HG03196 (cell line): ENCODE measurements around the gene WIZ.
"Not testable (repeated sequence)": the region's sequence is repeated elsewhere in the genome, so short reads cannot be mapped to it uniquely, and the experiment has no call there.

ENCODE experiments used
- ATAC-seq: cut with Tn5 transposase; IDR thresholded peaks from one replicate; pipeline ENCODE4 v1.9.1; 2021; ENCODE audit not compliant: unreplicated experiment

WIZ gene

GRCh38 chr19:15417699-15418098 lies 32.1 kb downstream of the WIZ start:
- ATAC-seq = no peak

GRCh38 chr19:15412832-15413231 lies 36.9 kb downstream of the WIZ start:
- no peak for ATAC-seq

- ATAC-seq = not testable (repeated sequence)
These were observed 38.4 kb downstream of the WIZ start for GRCh38 chr19:15411351-15411750.

GRCh38 chr19:15404780-15405211 lies 45.0 kb downstream of the WIZ start:
- ATAC-seq = no peak

GRCh38 chr19:15404097-15404779 lies 45.5 kb downstream of the WIZ start:
- ATAC-seq = no peak

- ATAC-seq = no peak
These were observed 46.6 kb downstream of the WIZ start for GRCh38 chr19:15403151-15403531.

GRCh38 chr19:15402411-15403150 lies 47.2 kb downstream of the WIZ start:
- ATAC-seq = no peak

- no peak for ATAC-seq
These were observed 48.4 kb downstream of the WIZ start for GRCh38 chr19:15401397-15401710.

- ATAC-seq = no peak
These were observed 49.0 kb downstream of the WIZ start for GRCh38 chr19:15400521-15401396.

- ATAC-seq = no peak
These were observed 50.1 kb downstream of the WIZ start for GRCh38 chr19:15399635-15400034.

- ATAC-seq = no peak
These were observed 50.6 kb downstream of the WIZ start for GRCh38 chr19:15399234-15399515.

GRCh38 chr19:15398501-15399233 lies 51.1 kb downstream of the WIZ start:
- no peak for ATAC-seq

GRCh38 chr19:15397782-15398181 lies 52.0 kb downstream of the WIZ start:
- ATAC-seq = no peak

- no peak for ATAC-seq
These were observed 52.5 kb downstream of the WIZ start for GRCh38 chr19:15397236-15397635.

GRCh38 chr19:15396436-15396835 lies 53.3 kb downstream of the WIZ start:
- no peak for ATAC-seq

GRCh38 chr19:15395251-15395650 lies 54.5 kb downstream of the WIZ start:
- ATAC-seq = not testable (repeated sequence)

GRCh38 chr19:15394426-15394825 lies 55.3 kb downstream of the WIZ start:
- ATAC-seq = no peak

GRCh38 chr19:15393963-15394362 lies 55.8 kb downstream of the WIZ start:
- ATAC-seq = no peak

GRCh38 chr19:15390814-15391213 lies 58.9 kb downstream of the WIZ start:
- no peak for ATAC-seq

GRCh38 chr19:15381864-15382263 lies 67.9 kb downstream of the WIZ start:
- ATAC-seq = no peak

- no peak for ATAC-seq
These were observed 68.3 kb downstream of the WIZ start for GRCh38 chr19:15381429-15381828.
